ENCODE measurements around the gene ERC2.

The ERC2 gene

GRCh38 chr3:55480911-55481743, 987.1 kb downstream of the ERC2 start:
- DNase-seq = no peak

GRCh38 chr3:55477306-55478303, 990.7 kb downstream of the ERC2 start:
- DNase-seq = no peak

DNA sequence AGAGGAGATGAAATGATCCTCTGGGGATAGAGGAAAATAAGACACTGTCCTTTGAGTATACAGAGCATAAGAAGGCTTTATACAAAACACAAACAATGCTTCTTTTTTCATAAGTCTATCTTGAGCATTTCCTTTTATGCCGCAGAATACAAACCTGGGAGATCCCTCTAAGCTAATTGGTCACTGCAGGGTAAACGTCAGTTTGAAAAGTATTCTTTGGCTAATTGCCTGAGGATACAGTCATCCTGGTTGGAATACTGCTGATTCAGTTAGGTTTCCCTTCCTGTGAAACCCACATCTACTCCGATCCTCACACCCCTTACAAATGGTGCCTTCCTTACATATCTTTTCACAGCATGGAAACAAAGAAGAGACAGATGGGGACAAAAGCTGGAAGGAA, 991.8 kb downstream of the ERC2 start:
- no peak for DNase-seq

GRCh38 chr3:55474213-55474632, 994.0 kb downstream of the ERC2 start:
- no peak for DNase-seq

- DNase-seq = no peak
Observed at GRCh38 chr3:55473788-55474187, 994.5 kb downstream of the ERC2 start.

- DNase-seq = no peak
Observed at GRCh38 chr3:55471522-55472280, 996.6 kb downstream of the ERC2 start.

GRCh38 chr3:55471084-55471483, 997.2 kb downstream of the ERC2 start:
- DNase-seq = no peak

DNA sequence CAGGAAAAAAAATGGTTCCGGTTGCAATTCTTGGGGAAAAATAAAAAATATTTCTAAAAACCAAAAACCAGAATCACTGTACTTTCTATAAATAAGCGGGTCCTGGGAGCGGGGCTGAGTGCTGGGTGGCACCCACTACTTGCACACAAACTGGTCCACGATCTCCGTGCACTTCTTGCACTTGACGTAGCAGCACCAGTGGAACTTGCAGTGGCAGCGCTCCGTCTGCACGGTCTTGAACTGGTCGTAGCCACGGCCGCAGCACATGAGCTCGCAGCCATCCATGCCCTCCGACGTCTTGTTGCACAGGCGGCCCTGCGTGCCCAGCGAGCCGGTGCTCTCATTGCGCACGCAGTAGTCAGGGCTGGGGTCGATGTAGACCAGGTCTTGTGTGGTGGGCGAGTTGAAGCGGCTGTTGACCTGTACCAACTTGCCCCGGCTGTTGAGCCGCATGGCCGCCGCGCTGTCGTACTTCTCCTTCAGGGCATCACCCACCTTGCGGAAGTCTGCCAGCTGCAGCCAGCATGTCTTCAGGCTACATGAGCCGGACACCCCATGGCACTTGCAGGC, 998.2 kb downstream of the ERC2 start:
- DNase-seq = no peak

DNA sequence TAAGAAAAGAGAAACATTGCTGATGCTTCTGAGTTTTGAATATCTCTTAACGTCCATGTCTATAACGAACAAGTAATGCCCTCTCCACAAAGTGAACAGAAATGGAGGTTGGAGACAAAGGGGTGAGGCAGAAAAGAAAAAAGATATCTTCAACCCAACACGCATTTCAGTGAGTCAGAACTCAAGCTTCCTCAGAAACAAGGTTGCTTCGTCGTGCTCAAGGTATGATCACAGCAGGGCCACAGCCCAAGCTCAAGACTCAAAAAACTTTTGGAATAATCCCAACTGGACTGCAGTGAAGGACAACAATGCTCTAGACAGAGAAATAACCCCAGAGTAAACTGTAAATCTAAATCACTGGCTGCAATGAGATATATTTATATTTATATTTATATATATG, 1000.0 kb downstream of the ERC2 start:
- DNase-seq = no peak

DNA sequence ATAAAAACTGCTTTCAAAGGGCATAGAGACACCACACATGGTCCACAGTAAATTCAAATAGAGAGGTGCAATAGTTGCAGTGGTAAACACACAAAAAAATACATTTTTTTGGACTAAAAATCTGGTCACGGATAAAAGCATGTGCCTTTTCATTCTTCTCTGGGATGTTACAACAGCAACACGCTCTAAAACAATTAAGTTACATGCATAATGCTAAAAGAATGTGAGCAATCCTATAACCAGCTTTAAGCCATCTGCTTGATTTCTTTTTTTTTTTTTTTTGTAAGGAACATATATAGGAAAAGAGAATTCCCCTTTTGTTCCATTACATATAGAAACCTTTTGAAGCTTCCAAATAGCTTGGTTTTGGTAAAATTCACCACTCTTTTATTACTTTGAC, 1001.2 kb downstream of the ERC2 start:
- DNase-seq = no peak

DNA sequence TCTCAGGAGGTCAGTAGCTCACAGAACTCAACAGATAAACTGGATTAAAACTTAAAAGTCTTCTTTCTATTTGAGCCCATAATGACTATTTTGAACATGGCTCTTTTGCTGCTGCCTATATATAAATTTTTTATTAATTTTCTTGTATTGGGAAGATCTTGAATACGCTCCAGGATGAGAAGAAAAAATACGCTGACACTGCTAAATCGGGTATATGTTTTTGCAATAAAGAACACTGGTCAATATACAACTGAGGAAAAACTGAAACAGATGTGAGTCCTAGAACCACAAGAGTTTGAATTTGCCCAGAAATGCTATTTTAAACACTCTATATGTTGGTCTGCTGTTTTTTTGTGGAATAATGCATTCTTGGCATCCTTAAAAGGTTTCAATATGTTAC, 1001.7 kb downstream of the ERC2 start:
- no peak for DNase-seq

GRCh38 chr3:55461896-55462295, 1006.4 kb downstream of the ERC2 start:
- no peak for DNase-seq

DNA sequence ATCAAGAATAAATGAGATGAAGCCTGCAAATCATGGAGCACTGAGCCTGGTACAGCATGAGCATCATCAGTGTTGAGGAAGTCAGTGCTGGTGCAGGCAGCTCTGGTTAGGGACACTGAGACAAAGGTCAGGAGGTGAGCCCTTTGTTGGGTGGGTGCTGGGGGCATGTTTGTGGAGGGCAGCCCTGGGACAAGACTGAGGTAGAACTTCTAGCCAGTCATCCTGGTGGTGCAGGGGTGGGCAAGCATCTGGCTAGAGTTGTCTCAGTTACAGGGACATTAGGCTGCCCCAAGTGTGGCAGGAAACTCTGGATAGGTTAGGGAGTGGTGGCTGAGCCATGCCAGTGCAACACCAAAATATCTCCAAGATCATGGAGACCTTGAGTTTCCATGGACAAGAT, 1008.4 kb downstream of the ERC2 start:
- no peak for DNase-seq

All from CD4-positive, alpha-beta T cell treated with Interleukin-10 for 1 hour (primary cell).